GM18873 (cell line): ENCODE data around the gene TRAF3IP3.
"Not testable (repeated sequence)": the region's sequence is repeated elsewhere in the genome, so short reads cannot be mapped to it uniquely, and the experiment has no call there.

Source experiments
- ATAC-seq: cut with Tn5 transposase; IDR thresholded peaks from one replicate; pipeline ENCODE4 v1.9.1; 2021; ENCODE audit warnings: mild to moderate bottlenecking, moderate library complexity, moderate number of reproducible peaks; ENCODE audit not compliant: unreplicated experiment, low FRiP score

The TRAF3IP3 gene

DNA sequence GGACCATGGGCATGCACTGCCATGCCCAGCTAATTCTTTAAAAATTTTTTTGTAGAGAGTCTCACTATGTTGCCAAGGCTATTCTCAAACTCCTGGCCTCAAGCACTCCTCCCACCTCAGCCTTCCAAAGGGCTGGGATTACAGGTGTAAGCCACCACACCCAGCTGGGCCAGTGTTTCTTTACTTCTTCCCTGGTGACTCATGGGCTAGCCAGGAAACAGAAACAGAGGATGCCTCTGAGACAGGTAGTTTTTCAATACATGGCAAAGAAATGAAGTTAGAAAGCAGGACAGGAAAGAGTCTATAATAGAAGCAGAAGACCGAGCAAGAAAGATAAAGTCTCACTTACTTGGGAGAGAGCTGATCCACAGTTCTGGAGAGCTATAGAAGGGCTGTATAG lies 36.1 kb downstream of the TRAF3IP3 start:
- ATAC-seq: no peak

DNA sequence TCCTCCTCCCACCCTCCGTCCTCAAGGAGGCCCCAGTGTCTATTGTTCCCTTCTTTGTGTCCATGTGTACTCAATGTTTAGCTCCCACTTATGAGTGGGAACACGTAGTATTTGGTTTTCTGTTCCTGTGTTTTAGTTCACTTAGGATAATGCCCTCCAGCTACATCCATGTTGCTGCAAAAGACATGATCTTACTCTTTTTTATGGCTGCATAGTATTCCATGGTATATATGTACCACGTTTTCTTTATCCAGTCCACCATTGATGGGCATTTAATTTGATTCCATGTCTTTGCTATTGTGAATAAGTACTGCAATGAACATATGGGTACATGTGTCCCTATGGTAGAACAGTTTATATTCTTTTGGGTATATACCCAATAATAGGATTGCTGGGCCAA lies 37.9 kb downstream of the TRAF3IP3 start:
- not testable (repeated sequence) for ATAC-seq

GRCh38 chr1:209797978-209798639 lies 42.3 kb downstream of the TRAF3IP3 start:
- ATAC-seq: no peak

GRCh38 chr1:209800984-209801834 lies 45.4 kb downstream of the TRAF3IP3 start:
- no peak for ATAC-seq

DNA sequence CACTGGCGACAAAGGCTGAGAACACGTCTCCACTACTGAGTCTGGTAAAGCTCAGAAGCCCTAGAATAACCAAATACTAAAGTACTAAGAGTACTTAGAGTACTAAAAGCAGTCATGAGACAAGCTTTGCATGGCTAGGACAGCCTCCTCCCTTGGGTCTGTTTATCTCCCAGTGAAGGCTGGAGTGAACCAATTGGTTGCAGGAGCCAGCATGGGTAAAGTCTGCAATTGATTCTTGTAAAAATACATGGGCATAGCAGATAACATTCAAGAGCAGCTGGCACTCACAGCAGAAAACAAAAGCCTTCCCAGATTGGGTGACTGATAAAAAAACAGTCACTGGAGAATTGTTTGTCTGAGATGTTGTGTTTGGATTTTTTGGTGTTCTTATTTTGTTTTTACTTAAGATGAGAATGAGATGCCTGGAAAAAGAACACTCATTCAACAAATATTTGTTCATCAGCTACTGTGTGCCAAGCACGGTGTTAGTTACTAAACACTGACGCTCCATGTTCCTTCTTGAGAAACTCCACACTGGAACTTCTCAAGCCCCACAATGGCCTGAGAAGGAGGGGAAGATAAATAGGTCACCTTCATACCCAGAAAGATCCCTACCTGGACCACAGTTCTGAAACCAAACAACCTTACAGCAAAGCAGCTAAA lies 46.4 kb downstream of the TRAF3IP3 start:
- ATAC-seq: no peak

DNA sequence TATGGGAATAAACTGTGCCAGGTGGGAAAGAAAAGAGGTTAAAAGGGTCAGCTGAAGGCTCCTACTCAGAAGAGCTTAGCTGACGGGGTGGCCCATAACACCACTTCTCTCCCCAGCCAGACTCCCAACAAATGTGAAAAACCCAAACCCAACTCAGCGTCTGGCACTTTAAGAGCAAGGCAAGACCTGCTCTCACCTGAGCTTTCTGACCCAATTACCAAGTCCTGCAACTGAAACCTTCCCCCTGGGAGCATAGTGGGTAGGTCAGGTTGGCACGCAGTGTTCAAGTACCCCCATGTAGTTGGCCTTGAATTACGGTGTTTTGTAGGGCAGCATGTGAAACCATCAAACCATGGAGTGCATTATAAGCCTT lies 46.9 kb downstream of the TRAF3IP3 start:
- no peak for ATAC-seq

DNA sequence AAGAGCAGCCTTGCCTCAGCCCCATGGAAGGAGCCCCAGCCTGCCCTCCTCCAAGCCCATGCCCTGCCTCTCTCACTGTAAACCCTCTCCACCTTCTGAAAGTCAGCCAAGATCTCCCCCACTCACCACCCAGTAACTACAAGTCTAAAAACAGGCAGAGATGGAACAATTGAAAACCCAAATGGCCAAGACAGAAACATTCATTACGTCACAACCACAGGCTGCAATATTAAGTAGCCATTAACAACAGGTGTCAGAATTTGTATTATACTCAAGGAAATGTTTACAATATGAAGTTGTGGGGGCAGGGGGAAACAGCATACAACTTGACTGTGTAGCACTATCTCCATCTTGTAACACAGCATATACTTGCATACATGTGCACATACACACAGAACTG lies 47.7 kb downstream of the TRAF3IP3 start:
- no peak for ATAC-seq

- ATAC-seq: no peak
Observed at GRCh38 chr1:209805341-209805781, 49.5 kb downstream of the TRAF3IP3 start.

GRCh38 chr1:209805875-209806760 lies 50.3 kb downstream of the TRAF3IP3 start, which contains the start of gene IRF6:
Gene IRF6 (minus strand): TSS chr1:209806142. CDS start chr1:209801413, 4,729 bp downstream.
- peak; percentile 60 for ATAC-seq

- ATAC-seq: no peak
Observed at GRCh38 chr1:209807509-209807908, 51.7 kb downstream of the TRAF3IP3 start.

GRCh38 chr1:209808059-209808581 lies 52.3 kb downstream of the TRAF3IP3 start:
- ATAC-seq: no peak

DNA sequence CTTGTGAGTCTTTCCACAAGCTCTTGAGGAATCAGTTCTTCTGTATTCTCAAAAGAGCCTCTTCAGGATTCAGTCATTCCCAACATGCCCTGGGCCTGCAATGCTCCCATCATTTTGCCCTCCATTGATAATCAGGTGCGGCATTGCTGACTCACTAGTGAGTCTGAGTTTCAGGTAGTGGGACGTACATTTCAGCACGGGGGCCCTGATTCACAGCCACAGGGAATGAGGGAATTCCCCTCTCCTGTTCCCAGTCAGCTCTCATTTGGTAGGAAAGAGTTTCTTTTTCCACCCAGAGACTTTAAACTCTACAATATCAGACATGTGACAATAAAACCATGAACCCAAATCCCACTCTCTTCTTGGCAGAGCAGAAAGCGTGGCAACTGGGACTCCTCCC lies 53.8 kb downstream of the TRAF3IP3 start:
- ATAC-seq: no peak

- no peak for ATAC-seq
Observed at GRCh38 chr1:209810783-209811182, 54.9 kb downstream of the TRAF3IP3 start.

- no peak for ATAC-seq
Observed at GRCh38 chr1:209813902-209814301, 58.0 kb downstream of the TRAF3IP3 start.

GRCh38 chr1:209815490-209815889 lies 59.6 kb downstream of the TRAF3IP3 start:
- no peak for ATAC-seq

DNA sequence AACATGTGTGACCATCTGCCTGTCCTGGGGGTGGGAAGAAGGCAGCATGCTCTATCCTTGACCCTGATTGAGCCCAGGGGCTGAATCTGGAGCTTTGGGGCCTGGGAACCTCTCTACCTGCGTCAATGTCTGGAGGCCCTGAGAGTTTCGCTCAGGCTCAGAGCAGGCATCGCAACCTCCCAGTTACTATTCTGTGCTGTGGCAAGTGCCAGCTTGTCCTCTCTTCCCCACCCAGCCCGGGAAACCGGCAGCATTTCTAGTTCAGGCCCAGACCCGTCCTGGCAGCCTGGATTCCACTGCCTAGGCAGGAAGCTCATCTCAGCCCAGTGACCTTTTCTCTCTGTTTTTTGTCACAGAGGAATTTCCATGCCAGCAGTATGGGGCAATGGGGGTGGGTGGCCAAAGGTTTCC lies 60.1 kb downstream of the TRAF3IP3 start:
- ATAC-seq: no peak

GRCh38 chr1:209816923-209817322 lies 61.1 kb downstream of the TRAF3IP3 start:
- ATAC-seq: no peak

- ATAC-seq: no peak
Observed at GRCh38 chr1:209817691-209818090, 61.8 kb downstream of the TRAF3IP3 start.

- ATAC-seq: no peak
Observed at GRCh38 chr1:209819058-209819457, 63.2 kb downstream of the TRAF3IP3 start.

DNA sequence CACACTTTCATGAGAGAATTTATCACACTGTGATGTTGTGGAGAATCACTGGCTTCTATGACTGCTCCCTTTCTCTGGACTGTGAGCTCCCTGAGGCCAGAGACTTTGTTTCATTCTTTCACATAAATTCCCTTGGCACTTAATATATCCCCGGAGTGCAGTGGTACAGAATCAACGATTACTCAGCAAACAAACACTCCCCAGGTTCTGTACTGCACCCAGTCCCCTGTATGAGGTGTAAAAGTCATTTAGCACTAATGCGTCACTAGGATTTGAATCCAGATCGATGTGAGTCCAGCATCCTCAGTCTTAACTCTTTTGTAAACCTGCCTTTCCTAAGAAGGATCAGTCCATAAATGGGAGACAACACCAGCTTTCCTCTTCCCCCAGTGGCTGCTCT lies 65.1 kb downstream of the TRAF3IP3 start:
- ATAC-seq: no peak
